Esophagus squamous epithelium (tissue), 4 donors: ENCODE results near the gene MFAP4.

Source experiments
- POLR2A ChIP-seq, 4 donors: fragments of 450-650 bp; IDR thresholded peaks; one replicate each; pipeline ENCODE4 v1.6.1; 2017; ENCODE audit warnings: antibody characterized with exemption in 4 of 4, mild to moderate bottlenecking in 4 of 4, moderate library complexity in 3 of 4
- TF ChIP-seq, protein P1 (sequence below), 6 experiments: fragments of 450-650 bp in 4 of 6; fragments of 200-600 bp in 2 of 6; sonication (generic) in 2 of 6; IDR thresholded peaks; one replicate each; pipeline ENCODE4 v1.5.1; 2016 to 2019; ENCODE audit warnings: antibody characterized with exemption in 6 of 6, mild to moderate bottlenecking in 4 of 6, moderate library complexity in 4 of 6

DNA sequence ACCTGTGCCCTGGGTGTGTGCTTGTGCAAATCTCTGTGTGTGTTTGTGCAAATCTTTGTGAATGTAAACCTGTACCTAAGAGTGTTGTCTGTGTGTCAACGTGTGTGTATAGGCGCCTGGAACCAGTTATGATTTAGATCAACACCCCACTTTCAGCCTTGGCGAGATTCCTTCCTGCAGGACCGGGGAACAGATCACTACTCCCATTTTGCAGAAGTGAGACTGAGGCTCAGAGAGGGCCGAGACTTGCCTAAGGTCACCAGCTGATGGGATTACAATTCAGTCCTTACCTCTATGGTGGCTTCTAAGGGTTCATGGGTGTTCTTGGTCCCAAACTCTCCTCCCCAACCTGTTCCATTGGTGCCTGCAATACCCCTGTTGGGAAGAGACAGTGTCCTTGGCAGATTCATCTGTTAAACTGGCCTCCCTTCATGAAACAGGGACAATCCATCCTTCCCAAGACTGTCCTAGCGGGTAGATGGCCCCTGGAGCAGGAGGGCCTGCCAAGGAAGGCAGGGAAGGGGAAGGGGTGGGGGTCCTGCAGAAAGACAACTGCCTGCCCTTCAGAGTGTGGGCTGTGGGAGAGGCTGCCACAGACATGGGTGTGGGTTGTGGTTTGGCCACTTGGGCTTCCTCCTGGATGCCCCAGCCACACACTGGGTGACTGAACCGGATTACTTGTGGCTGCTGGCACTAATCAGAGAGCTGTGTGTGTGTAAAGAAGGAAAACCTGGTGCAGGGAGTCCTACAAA lies 15.6 kb downstream of the MFAP4 start:
- no peak for TF ChIP-seq POLR2A (IDR thresholded peaks at IDR 0.05)
- TF ChIP-seq, protein P1, sequence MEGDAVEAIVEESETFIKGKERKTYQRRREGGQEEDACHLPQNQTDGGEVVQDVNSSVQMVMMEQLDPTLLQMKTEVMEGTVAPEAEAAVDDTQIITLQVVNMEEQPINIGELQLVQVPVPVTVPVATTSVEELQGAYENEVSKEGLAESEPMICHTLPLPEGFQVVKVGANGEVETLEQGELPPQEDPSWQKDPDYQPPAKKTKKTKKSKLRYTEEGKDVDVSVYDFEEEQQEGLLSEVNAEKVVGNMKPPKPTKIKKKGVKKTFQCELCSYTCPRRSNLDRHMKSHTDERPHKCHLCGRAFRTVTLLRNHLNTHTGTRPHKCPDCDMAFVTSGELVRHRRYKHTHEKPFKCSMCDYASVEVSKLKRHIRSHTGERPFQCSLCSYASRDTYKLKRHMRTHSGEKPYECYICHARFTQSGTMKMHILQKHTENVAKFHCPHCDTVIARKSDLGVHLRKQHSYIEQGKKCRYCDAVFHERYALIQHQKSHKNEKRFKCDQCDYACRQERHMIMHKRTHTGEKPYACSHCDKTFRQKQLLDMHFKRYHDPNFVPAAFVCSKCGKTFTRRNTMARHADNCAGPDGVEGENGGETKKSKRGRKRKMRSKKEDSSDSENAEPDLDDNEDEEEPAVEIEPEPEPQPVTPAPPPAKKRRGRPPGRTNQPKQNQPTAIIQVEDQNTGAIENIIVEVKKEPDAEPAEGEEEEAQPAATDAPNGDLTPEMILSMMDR (IDR thresholded peaks at IDR 0.05), result no peak
